Parathyroid adenoma (tissue), 2 donors: Measurements from ENCODE around the gene PGLYRP4.

Experiments used
- H2AFZ ChIP-seq: fragments of 300-600 bp; sonication (generic); one replicate; pipeline ENCODE4 v1.7.0; 2017; ENCODE audit warnings: antibody characterized with exemption, mild to moderate bottlenecking
- H3K27ac ChIP-seq: fragments of 300-600 bp; sonication (generic); one replicate; pipeline ENCODE4 v1.7.0; 2017
- H3K27me3 ChIP-seq: fragments of 300-600 bp; sonication (generic); one replicate; pipeline ENCODE4 v1.7.0; 2017; ENCODE audit warnings: low read length; ENCODE audit not compliant: control insufficient read depth, insufficient read depth
- H3K36me3 ChIP-seq: fragments of 300-600 bp; sonication (generic); one replicate; pipeline ENCODE4 v1.7.0; 2017; ENCODE audit warnings: low read length; ENCODE audit not compliant: control insufficient read depth, insufficient read depth
- H3K4me1 ChIP-seq: fragments of 300-600 bp; sonication (generic); one replicate; pipeline ENCODE4 v1.7.0; 2017; ENCODE audit warnings: control low read depth
- H3K4me2 ChIP-seq: fragments of 300-600 bp; sonication (generic); one replicate; pipeline ENCODE4 v1.7.0; 2017; ENCODE audit warnings: low read length
- H3K4me3 ChIP-seq: fragments of 300-600 bp; sonication (generic); one replicate; pipeline ENCODE4 v1.7.0; 2017; ENCODE audit warnings: low read depth, low read length
- H3K79me2 ChIP-seq: fragments of 300-600 bp; sonication (generic); one replicate; pipeline ENCODE4 v1.7.0; 2017; ENCODE audit warnings: control low read depth
- H3K9ac ChIP-seq: fragments of 300-600 bp; sonication (generic); one replicate; pipeline ENCODE4 v1.7.0; 2017; ENCODE audit warnings: mild to moderate bottlenecking
- H3K9me3 ChIP-seq: fragments of 300-600 bp; sonication (generic); one replicate; pipeline ENCODE4 v1.7.0; 2017; ENCODE audit warnings: low read length; ENCODE audit not compliant: control insufficient read depth
- TF ChIP-seq, protein P1 (sequence below): fragments of 300-600 bp; sonication (generic); IDR thresholded peaks from one replicate; pipeline ENCODE4 v1.7.0; 2017; ENCODE audit warnings: antibody characterized with exemption, mild to moderate bottlenecking
- donor health status: primary hyperparathyroidism.

PGLYRP4 gene

GRCh38 chr1:153364766-153365666 is 16.4 kb upstream of the PGLYRP4 start:
- no peaks in the 10 kb centered on the region for H3K36me3 ChIP-seq
- no peaks in the 10 kb centered on the region for H3K27me3 ChIP-seq
- H3K4me1 ChIP-seq: no peaks in the 10 kb centered on the region
- TF ChIP-seq, protein P1, sequence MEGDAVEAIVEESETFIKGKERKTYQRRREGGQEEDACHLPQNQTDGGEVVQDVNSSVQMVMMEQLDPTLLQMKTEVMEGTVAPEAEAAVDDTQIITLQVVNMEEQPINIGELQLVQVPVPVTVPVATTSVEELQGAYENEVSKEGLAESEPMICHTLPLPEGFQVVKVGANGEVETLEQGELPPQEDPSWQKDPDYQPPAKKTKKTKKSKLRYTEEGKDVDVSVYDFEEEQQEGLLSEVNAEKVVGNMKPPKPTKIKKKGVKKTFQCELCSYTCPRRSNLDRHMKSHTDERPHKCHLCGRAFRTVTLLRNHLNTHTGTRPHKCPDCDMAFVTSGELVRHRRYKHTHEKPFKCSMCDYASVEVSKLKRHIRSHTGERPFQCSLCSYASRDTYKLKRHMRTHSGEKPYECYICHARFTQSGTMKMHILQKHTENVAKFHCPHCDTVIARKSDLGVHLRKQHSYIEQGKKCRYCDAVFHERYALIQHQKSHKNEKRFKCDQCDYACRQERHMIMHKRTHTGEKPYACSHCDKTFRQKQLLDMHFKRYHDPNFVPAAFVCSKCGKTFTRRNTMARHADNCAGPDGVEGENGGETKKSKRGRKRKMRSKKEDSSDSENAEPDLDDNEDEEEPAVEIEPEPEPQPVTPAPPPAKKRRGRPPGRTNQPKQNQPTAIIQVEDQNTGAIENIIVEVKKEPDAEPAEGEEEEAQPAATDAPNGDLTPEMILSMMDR: no peak
- H3K4me2 ChIP-seq: no peak overlapping the region
- H2AFZ ChIP-seq: no peak overlapping the region
- no peaks in the 10 kb centered on the region for H3K79me2 ChIP-seq
- H3K9ac ChIP-seq: no peak overlapping the region
- H3K9me3 ChIP-seq: no peaks in the 10 kb centered on the region
- no peak overlapping the region for H3K4me3 ChIP-seq
- no peak overlapping the region for H3K27ac ChIP-seq

DNA sequence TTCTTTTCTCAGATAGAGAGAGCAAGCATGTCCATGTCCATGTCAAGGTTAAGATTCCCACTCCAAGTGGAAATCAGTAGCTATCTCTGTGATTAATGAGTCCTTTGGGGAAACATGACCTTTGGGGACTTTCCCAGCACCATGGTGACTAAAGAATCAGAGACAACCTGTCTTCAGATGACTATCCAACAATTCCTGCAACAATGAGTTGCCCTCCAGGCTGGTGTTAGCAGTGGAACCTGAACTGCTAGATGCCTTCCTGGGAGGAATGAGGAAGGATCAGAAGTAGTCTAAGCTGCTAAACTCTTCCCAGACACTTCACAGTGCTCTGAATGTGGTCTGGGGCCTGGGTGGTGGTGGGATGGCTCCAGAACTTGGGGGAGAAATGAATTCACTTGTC is 15.5 kb upstream of the PGLYRP4 start:
- H3K4me3 ChIP-seq: no peak overlapping the region
- no peak overlapping the region for H3K27ac ChIP-seq
- no peak overlapping the region for H3K4me2 ChIP-seq
- H3K79me2 ChIP-seq: no peaks in the 10 kb centered on the region
- TF ChIP-seq, protein P1: no peak
- H3K27me3 ChIP-seq: no peaks in the 10 kb centered on the region
- no peak overlapping the region for H2AFZ ChIP-seq
- H3K36me3 ChIP-seq: no peaks in the 10 kb centered on the region
- H3K9ac ChIP-seq: no peak overlapping the region
- no peaks in the 10 kb centered on the region for H3K9me3 ChIP-seq
- H3K4me1 ChIP-seq: no peaks in the 10 kb centered on the region

DNA sequence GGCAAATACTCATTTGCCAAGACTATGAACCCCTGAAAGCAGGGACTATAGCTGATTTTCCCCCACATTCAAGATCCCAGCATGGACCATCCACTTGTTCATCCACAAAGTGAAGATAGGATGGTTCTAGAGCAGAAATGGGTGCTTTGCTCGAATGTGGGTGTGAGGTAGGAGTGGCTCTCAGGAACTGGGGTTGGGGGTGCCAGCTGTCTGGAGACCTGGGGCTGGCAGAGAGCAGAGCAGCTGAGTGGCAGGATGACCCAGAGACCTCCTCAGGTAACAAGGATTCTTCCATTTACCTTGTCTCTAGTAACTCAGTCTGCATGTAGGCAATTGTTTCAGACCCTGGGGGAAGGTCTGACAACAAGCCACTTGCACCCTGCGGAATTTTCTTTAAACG is 15.0 kb upstream of the PGLYRP4 start:
- no peaks in the 10 kb centered on the region for H3K36me3 ChIP-seq
- no peaks in the 10 kb centered on the region for H3K27me3 ChIP-seq
- no peaks in the 10 kb centered on the region for H3K79me2 ChIP-seq
- no peaks in the 10 kb centered on the region for H3K4me1 ChIP-seq
- TF ChIP-seq, protein P1: no peak
- no peak overlapping the region for H2AFZ ChIP-seq
- H3K9me3 ChIP-seq: no peaks in the 10 kb centered on the region
- H3K9ac ChIP-seq: no peak overlapping the region
- H3K4me3 ChIP-seq: no peak overlapping the region
- no peak overlapping the region for H3K4me2 ChIP-seq
- H3K27ac ChIP-seq: no peak overlapping the region

GRCh38 chr1:153362187-153362775 is 13.6 kb upstream of the PGLYRP4 start:
- Histone ChIP-seq H3K27ac (no peak overlapping the region), H3K9me3 (no peaks in the 10 kb centered on the region), H2AFZ (no peak overlapping the region), H3K27me3 (no peaks in the 10 kb centered on the region), H3K4me1 (no peaks in the 10 kb centered on the region), H3K36me3 (no peaks in the 10 kb centered on the region), H3K4me2 (no peak overlapping the region), H3K4me3 (no peak overlapping the region), H3K79me2 (no peaks in the 10 kb centered on the region), H3K9ac (no peak overlapping the region)
- TF ChIP-seq, protein P1: no peak
